GM12874 (cell line): ENCODE measurements around the gene KCND3.

Source experiments
- TF ChIP-seq, protein P1 (sequence below): IDR thresholded peaks from 2 replicates; pipeline ENCODE4 v1.5.1; 2011; ENCODE audit warnings: low read depth, mild to moderate bottlenecking, control low read depth, low read length, moderate library complexity; ENCODE audit not compliant: insufficient read depth

KCND3 gene

DNA sequence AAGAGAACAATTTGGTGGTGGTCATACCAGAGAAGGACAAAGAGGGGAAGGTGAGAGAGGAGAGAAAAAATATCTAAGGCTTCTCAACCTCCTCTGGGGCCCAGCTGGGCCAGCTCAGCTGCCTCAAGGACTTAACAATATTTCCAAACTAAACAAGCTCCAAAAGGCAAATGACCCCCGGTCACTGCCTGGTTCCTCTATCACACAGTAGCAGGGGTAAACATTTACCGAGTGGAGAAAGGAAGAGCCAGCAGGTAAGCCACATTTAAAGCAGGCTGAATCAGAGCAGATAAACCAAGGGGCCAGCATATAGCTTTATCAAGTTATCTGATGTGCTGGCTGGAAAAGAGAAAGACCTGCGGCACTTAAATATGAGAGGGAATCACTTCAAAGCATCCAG, 102.1 kb downstream of the KCND3 start:
- TF ChIP-seq, protein P1, sequence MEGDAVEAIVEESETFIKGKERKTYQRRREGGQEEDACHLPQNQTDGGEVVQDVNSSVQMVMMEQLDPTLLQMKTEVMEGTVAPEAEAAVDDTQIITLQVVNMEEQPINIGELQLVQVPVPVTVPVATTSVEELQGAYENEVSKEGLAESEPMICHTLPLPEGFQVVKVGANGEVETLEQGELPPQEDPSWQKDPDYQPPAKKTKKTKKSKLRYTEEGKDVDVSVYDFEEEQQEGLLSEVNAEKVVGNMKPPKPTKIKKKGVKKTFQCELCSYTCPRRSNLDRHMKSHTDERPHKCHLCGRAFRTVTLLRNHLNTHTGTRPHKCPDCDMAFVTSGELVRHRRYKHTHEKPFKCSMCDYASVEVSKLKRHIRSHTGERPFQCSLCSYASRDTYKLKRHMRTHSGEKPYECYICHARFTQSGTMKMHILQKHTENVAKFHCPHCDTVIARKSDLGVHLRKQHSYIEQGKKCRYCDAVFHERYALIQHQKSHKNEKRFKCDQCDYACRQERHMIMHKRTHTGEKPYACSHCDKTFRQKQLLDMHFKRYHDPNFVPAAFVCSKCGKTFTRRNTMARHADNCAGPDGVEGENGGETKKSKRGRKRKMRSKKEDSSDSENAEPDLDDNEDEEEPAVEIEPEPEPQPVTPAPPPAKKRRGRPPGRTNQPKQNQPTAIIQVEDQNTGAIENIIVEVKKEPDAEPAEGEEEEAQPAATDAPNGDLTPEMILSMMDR: no peak

DNA sequence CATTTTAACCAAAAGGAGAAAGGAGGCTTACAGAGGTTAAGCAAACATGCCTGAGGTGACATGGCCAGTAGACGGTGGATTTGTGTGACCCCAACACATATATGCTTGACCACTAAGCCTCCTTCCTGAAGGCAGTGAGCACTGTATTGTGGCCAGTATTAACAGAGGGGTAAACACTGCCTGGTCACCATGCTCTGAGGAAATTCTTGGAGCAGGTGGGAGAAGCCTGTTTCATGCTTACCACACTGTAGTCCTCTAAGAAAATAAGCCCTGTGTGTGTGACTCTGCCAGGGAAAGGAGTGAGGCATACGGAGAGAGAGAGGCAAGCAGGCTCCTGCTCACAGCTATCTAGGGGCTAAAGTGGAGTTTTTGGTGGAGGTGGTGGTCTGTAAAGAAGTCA, 102.7 kb downstream of the KCND3 start:
- TF ChIP-seq, protein P1: no peak

DNA sequence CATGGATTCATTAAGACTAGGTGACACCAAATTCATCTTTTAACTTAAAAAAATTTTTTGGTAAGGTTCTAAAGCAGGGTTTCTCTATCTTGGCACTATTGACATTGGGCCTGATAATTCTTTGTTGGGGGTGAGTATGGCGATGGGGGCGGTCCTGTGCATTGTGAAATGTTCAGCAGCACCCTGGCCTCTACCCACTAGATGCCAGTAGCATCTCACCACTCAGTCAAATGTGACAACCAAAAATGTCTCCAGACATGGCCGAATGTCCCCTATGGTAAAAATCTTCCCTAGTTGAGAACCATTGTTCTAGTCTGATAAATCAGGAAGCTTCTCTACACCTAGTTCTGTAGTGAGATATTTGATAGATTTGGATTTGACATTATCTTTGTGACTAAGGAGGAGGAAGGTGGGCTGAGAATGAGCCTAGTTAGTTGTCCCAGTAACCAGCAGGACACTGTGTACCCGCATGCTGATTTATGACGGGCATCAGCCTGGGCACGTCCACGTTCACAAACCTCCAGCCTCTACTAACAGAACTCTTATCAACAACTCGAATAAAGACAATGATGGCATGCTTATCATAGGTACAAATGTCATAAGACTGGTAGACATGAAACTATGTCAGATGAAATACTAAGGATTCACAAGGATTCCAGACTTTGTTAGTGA, 104.6 kb downstream of the KCND3 start:
- TF ChIP-seq, protein P1: no peak

DNA sequence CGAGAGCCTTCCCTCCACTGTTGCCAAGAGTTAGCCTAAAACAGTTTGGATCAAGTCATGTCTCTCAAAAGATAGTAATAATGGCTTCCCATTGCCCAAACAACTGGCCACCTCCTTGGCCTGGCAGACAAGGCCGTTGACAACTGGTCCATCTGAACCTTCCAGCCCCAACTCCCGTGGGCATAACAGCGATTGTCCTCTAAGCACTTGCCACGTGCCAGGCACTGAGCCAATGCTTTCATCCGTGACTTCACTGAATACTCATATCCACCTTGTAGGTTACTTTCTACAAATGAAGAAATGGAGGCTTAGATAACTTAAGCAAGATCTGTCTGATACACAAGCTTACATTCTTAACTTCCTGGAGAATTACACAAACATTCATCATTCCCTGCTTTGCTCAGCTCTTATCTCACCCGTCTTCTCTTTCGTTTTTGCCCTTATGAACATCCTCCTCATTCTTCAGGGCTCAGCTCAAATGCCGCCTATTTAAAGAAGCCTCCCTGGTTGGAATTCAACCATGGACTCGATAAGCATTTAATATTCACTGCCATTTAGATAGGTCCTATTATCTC, 106.4 kb downstream of the KCND3 start:
- TF ChIP-seq, protein P1: no peak

DNA sequence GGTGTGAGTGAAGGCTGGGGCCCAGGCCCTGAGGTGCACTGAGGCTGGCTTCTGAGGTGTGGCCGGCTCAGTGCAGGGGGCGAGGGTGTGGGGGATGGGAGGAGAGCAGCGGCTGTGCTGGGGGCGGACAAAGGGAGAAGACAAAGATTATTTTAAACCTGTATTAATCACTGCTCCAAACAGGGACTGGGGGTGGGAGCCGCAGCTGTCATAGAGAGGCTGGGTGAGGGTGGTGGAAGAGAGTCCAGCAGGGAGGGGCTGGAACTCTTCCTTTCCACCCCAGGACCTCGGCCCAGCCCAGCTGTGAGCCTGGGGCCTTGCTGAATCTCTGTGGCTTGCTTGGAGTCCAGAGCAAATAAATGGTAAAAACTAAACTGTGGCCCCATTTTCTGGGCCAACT, 106.9 kb downstream of the KCND3 start:
- TF ChIP-seq, protein P1: no peak

DNA sequence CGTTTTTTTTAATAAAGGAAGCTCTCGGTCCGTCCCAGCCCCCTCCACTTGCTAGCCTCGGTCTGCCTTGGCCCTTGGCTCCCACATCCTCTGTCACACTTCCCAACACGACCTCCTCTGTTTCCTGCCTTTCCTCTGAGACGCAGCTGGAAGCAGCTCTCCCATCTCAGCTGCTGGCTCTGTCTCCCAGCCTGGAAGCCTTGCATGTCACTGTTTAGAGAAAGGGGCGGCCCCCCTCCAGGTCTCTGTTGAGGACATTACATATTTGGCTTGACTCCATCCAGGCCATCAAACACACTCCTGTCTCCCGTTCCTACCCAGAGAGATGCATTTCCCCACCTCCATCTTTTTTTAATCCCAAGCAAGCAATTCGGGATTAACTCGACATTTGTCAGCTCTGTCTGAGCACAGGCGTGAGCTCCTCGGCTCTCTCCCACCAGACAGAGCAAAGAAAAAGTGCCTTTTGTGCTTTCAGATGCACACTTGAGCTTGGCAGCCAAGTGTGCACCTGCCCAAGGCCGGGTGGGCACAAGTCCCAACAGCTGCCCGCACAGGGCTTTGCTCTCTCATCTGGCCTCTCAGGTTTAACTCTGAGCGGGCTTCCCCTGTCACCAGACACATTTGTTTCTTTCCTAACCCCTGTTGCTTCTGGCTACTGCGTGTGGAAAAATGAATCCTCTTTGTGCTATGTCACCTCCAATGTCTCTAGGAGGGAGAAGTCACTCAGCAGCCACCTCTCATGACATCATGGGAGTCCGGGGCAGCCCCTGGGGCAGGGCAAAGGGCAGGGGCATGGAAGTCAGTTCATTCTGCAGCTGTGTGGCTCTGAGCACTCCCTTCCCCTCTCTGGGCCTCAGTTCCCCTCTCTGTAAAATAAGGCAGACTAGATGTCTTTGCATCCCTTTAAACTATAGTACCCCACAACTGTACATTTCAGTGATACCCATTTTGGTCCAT, 108.3 kb downstream of the KCND3 start:
- TF ChIP-seq, protein P1: no peak

DNA sequence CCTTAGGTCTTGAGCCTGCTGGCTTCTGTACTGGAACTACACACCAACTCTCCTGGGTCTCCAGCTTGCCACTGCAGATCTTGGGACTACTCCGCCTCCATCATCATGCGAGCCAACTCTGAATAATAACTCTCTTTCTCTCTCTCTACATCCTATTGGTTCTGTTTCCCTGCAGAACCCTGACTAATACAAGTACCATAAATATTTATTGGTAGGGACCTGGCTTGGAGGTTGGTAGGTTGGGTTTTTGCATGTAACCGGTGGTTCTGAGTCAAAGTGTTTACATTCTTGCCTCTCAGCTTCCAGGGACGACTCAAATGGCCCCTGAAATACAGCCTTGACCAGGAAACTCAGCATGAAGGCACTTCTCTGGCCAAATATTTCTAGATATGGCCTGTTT, 110.4 kb downstream of the KCND3 start:
- TF ChIP-seq, protein P1: no peak
